Vagina (tissue), 2 donors: Measurements from ENCODE around the gene NPAS2. TPM values are rescaled to one million over a fixed set of nuclear protein-coding genes. Genes with fewer than 3 reads are reported as not detected.

ENCODE experiments used
- DNase-seq, 2 donors: peaks; one replicate each; pipeline ENCODE4 v3.0.0-alpha.2; 2017; ENCODE audit errors: extremely low spot score in 2 of 2
- H3K27ac ChIP-seq: fragments of 200-600 bp; sonication (generic); one replicate; pipeline ENCODE4 v1.5.1; 2019
- H3K27me3 ChIP-seq: fragments of 200-600 bp; sonication (generic); one replicate; pipeline ENCODE4 v1.5.1; 2019
- H3K36me3 ChIP-seq, 2 donors: fragments of 200-600 bp; sonication (generic); one replicate each; pipeline ENCODE4 v1.5.1; 2017 to 2019
- H3K4me1 ChIP-seq: fragments of 200-600 bp; sonication (generic); one replicate; pipeline ENCODE4 v1.5.1; 2019
- H3K4me3 ChIP-seq, 2 donors: fragments of 200-600 bp; sonication (generic); 1 replicate in 1 of 2; 2 replicates in 1 of 2; pipeline ENCODE4 v1.5.1; 2016 to 2019
- H3K9me3 ChIP-seq: fragments of 200-600 bp; sonication (generic); one replicate; pipeline ENCODE4 v1.5.1; 2019
- POLR2A ChIP-seq, 2 donors: fragments of 450-650 bp; IDR thresholded peaks; one replicate each; pipeline ENCODE4 v1.6.1; 2017; ENCODE audit warnings: antibody characterized with exemption in 2 of 2, mild to moderate bottlenecking in 2 of 2, moderate library complexity in 2 of 2
- POLR2AphosphoS5 ChIP-seq, 2 donors: sonication (generic); formaldehyde crosslinking; IDR thresholded peaks; one replicate each; pipeline ENCODE4 v1.9.0; 2017; ENCODE audit warnings: antibody characterized with exemption in 2 of 2, mild to moderate bottlenecking in 2 of 2, low read depth in 1 of 2; ENCODE audit not compliant: insufficient read depth in 1 of 2
- intact Hi-C: fragments of 100-400 bp; cut with DNase I; formaldehyde crosslinking; loops from one replicate; pipeline ENCODE4 v1.15.1; 2023
- total RNA-seq: library from RNA; depleted of rRNA; stranded (reverse); fragments of >200 nt; gene quantifications from one replicate; pipeline ENCODE4 v1.2.3, GENCODE V29; 2016
- TF ChIP-seq, protein P1 (sequence below), 3 experiments: fragments of 450-650 bp in 2 of 3; fragments of 200-600 bp in 1 of 3; sonication (generic) in 1 of 3; IDR thresholded peaks; one replicate each; pipeline ENCODE4 v1.5.1; 2017 to 2019; ENCODE audit warnings: antibody characterized with exemption in 3 of 3, mild to moderate bottlenecking in 2 of 3, moderate library complexity in 2 of 3

NPAS2 gene
- total RNA-seq, 1 donor from 2014 or later, result 37.6 TPM

DNA sequence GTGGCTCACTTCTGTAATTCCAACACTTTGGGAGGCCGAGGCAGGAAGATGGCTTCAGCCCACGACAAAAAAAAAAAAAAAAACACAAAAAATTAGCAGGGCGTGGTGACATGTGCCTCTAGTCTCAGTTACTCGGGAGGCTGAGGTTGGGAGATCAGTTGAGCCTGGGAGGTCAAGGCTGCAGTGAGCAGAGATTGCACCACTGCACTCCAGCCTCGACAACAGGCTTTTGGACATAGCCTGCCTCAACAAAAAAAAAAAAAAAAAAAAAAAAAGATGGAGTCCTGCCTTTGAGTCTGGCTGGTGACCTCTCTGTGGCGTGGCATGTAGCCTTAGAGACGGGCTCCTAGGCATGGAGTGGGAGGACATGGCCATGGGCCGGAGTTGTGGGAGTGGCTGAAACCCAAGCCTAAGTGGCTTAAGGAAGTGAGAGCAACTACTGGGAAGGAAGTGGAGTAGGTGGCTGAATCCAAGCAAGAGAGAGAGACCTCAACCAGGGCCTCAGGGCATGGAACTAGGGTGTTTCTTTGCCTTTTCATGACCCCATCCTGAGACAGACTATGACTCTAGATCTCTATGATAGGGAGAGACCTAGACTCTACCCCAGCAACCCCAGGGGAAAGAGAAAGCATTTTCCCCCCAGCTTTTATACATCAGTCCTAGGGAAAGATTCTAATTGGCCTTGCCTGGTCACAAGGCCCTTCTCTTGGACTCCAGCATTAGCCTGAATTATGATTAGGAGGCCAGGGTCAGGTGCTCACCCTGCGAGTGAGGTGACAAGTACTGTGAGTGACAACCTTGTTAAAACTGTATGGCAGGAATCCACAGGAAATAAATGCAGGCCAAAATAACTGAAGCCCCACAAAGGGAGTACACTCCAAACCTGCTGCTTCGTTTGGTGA lies 34.2 kb downstream of the NPAS2 start:
- H3K4me1 ChIP-seq, result peaks cover 6% of the 10 kb centered on the region
- DNase-seq, result no peak
- TF ChIP-seq POLR2A (IDR thresholded peaks at IDR 0.05) (no peak), POLR2AphosphoS5 (IDR thresholded peaks at IDR 0.05; ENCODE audit: insufficient read depth in 1 of 2, low read depth in 1 of 2) (no peak)
- TF ChIP-seq, protein P1, sequence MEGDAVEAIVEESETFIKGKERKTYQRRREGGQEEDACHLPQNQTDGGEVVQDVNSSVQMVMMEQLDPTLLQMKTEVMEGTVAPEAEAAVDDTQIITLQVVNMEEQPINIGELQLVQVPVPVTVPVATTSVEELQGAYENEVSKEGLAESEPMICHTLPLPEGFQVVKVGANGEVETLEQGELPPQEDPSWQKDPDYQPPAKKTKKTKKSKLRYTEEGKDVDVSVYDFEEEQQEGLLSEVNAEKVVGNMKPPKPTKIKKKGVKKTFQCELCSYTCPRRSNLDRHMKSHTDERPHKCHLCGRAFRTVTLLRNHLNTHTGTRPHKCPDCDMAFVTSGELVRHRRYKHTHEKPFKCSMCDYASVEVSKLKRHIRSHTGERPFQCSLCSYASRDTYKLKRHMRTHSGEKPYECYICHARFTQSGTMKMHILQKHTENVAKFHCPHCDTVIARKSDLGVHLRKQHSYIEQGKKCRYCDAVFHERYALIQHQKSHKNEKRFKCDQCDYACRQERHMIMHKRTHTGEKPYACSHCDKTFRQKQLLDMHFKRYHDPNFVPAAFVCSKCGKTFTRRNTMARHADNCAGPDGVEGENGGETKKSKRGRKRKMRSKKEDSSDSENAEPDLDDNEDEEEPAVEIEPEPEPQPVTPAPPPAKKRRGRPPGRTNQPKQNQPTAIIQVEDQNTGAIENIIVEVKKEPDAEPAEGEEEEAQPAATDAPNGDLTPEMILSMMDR (IDR thresholded peaks at IDR 0.05), result no peak
- H3K27me3 ChIP-seq, result no peaks in the 10 kb centered on the region
- H3K4me3 ChIP-seq, result no peak overlapping the region
- intact Hi-C loops, result no loop called here
- no peaks in the 10 kb centered on the region for H3K36me3 ChIP-seq
- no peaks in the 10 kb centered on the region for H3K9me3 ChIP-seq
- no peak overlapping the region for H3K27ac ChIP-seq

DNA sequence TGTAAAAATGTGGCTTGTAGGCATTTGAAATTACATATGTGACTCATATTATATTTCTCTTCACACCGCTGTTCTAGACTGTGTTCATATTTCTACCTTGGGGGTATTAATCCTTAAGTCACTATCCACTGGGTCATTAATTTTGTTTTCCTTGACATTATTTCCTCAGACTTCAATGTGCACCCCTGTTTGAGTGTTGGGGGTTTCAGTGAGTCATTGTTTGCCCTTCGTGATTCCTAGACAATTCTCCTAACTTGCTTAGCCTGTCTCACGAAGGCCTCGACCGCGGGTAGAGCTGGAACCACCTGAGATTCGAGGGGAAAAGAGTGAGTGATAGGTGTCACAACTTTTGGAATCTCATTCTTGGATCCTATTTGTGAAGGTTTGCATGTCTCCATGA lies 35.1 kb downstream of the NPAS2 start:
- Histone ChIP-seq H3K27me3 (no peaks in the 10 kb centered on the region), H3K4me3 (no peak overlapping the region), H3K27ac (no peak overlapping the region), H3K4me1 (peaks cover 6% of the 10 kb centered on the region), H3K9me3 (no peaks in the 10 kb centered on the region), H3K36me3 (no peaks in the 10 kb centered on the region)
- TF ChIP-seq POLR2A (IDR thresholded peaks at IDR 0.05) (no peak), POLR2AphosphoS5 (IDR thresholded peaks at IDR 0.05; ENCODE audit: insufficient read depth in 1 of 2, low read depth in 1 of 2) (no peak)
- no peak for DNase-seq
- intact Hi-C loops, result no loop called here

DNA sequence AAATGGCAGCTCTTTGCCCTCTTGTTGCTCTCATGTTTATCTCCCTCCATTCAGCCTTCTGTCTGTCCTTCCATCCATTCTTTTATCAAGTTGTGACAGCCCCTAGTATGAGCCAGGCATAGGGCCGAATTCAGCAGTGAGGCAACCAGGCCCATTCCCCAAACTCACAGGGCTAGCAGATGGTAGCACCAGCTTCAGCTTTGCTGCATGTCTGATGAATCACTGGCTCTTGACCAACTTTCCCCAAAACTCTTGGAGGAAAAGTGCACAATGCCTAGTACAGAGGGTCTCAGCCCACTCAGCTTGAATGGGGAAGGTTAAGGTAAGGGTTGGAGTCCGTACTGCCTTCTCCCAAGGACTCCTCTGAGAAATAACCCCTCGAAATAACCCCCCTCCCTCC lies 35.7 kb downstream of the NPAS2 start:
- Histone ChIP-seq H3K4me1 (peaks cover 6% of the 10 kb centered on the region), H3K36me3 (no peaks in the 10 kb centered on the region), H3K27ac (no peak overlapping the region), H3K9me3 (no peaks in the 10 kb centered on the region), H3K4me3 (no peak overlapping the region), H3K27me3 (no peaks in the 10 kb centered on the region)
- no peak for DNase-seq
- intact Hi-C loops, result no loop called here
- TF ChIP-seq POLR2AphosphoS5 (IDR thresholded peaks at IDR 0.05; ENCODE audit: insufficient read depth in 1 of 2, low read depth in 1 of 2) (no peak), POLR2A (IDR thresholded peaks at IDR 0.05) (no peak)
- TF ChIP-seq, protein P1 (IDR thresholded peaks at IDR 0.05), result no peak

DNA sequence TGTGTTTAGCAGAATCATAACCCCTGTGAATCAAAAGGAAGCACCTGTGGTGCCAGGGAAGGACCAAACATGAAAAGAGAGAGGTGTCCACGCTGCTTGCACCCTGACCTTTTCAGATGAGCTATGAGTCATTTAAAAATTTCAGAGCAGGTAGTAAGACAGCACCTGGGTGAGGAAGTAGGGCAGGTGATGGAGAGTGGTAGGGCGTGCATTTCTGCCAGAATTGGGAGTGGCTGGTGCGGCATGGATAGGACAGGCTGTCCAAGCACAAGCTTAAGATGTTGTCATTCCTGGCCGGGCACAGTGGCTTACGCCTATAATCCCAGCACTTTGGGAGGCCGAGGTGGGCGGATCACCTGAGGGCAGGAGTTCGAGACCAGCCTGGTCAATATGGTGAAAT lies 36.8 kb downstream of the NPAS2 start:
- intact Hi-C loops, result no loop called here
- H3K27ac ChIP-seq, result peak overlapping the region; percentile 15
- no peak for DNase-seq
- no peak overlapping the region for H3K4me3 ChIP-seq
- no peaks in the 10 kb centered on the region for H3K27me3 ChIP-seq
- TF ChIP-seq, protein P1 (IDR thresholded peaks at IDR 0.05), result no peak
- TF ChIP-seq POLR2AphosphoS5 (IDR thresholded peaks at IDR 0.05; ENCODE audit: insufficient read depth in 1 of 2, low read depth in 1 of 2) (no peak), POLR2A (IDR thresholded peaks at IDR 0.05) (no peak)
- H3K4me1 ChIP-seq, result peaks cover 6% of the 10 kb centered on the region
- H3K36me3 ChIP-seq, result no peaks in the 10 kb centered on the region
- H3K9me3 ChIP-seq, result no peaks in the 10 kb centered on the region

DNA sequence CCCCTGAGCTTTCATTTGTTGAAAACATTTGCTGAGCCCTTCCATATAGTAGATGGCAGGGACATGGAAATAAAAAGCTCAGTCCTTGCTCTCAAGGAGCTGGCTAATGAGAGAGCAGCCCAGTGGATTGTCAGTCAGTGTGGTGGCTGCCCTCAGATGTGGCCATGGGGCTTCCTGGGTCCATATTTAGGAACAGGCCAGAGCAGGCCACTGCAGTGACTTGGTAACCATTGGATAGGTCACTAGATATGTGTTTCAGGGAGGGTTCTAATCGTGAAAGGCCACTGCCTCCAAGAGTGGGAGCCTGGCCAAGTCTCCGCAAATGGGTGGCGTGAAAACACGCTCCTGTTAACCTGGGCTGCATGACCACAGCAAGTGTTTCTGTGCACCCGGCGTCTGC lies 37.4 kb downstream of the NPAS2 start:
- H3K4me1 ChIP-seq, result peaks cover 6% of the 10 kb centered on the region
- H3K9me3 ChIP-seq, result no peaks in the 10 kb centered on the region
- intact Hi-C loops, result no loop called here
- TF ChIP-seq POLR2AphosphoS5 (IDR thresholded peaks at IDR 0.05; ENCODE audit: insufficient read depth in 1 of 2, low read depth in 1 of 2), result no peak
- no peak for TF ChIP-seq POLR2A (IDR thresholded peaks at IDR 0.05)
- TF ChIP-seq, protein P1 (IDR thresholded peaks at IDR 0.05), result no peak
- no peak for DNase-seq
- H3K27ac ChIP-seq, result peak overlapping the region; percentile 15
- no peaks in the 10 kb centered on the region for H3K36me3 ChIP-seq
- no peaks in the 10 kb centered on the region for H3K27me3 ChIP-seq
- H3K4me3 ChIP-seq, result no peak overlapping the region
